ENCODE data around the gene FABP3.

Gene FABP3

DNA sequence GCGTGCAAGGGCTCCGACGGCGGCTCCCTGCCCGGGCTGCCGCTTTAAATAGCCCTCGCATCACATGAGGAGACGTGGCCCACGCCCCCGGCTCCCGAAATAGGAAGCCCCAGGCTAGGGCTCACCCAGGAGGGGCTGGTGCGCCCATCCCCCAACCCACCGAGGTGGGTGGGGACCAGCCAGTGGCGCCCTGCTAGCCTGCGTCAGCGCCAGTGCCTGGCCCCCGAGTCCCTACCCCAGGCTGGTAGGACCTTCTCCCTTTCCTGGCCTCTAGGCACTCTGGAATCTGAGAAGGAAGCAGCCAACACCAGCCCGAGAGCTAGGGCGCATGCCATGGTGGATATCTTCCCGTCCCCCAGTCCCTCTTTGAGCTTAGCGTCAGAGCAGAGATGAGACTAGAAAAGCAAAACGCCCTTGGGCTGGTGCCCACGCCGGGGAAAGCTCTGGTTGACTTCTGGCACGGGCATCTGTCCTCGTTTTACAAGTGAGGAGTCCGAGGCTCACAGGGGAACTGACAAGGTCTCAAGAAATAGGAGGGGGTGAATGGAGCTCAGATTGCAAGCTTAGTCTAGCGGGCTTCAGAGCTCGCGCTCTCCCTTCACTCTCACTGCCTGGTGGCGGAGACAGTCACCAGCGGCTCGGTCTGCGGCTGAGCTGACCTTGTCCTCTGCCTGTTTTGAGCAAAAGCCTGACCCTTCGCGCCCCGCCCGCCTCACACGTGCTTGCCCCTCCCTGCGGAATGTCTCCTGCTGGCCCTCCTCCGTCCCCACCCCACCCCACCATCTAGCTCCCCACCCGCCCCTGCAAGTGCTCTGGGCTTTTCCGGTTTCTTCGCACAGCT, at the start of gene FABP3:
Gene FABP3, minus strand, starts transcription at position 21 of the 841 bp plus-strand sequence. CDS start 62 bp downstream, outside the sequence.
- H3K4me3 ChIP-seq (ENCODE audit: control insufficient read depth, low read depth, low read length): peak within 1 kb of the TSS; percentile 48
- no peak for DNase-seq (ENCODE audit: low read depth)
- no peak for TF ChIP-seq CTCF (IDR thresholded peaks at IDR 0.05; ENCODE audit: control insufficient read depth, insufficient read depth, low read depth, low read length, missing control alignments)

- no peak overlapping the region for H3K4me3 ChIP-seq (ENCODE audit: control insufficient read depth, low read depth, low read length)
- TF ChIP-seq CTCF (IDR thresholded peaks at IDR 0.05; ENCODE audit: control insufficient read depth, insufficient read depth, low read depth, low read length, missing control alignments): peak; percentile 49
- DNase-seq (ENCODE audit: low read depth): no peak
These were observed 48.6 kb upstream of the FABP3 start for GRCh38 chr1:31421371-31422040.

DNA sequence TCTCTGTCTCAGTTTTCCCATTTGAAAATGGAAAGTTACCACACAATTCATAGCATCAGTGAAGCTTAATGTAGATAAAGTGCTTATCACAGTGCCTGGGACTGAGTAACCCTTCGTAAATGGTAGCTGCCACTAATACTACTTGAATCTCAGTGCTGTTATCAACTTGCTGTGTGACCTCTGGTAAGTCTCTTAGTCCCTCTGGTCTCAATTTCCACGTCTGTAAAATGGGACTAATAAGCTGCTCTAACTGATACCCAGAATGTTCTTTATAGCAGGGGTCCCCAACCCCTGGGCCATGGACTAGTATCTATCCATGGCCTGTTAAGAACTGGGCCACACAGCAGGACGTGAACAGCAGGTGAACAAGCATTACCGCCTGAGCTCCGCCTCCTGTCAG, 47.8 kb upstream of the FABP3 start:
- no peak for TF ChIP-seq CTCF (IDR thresholded peaks at IDR 0.05; ENCODE audit: control insufficient read depth, insufficient read depth, low read depth, low read length, missing control alignments)
- H3K4me3 ChIP-seq (ENCODE audit: control insufficient read depth, low read depth, low read length): no peak overlapping the region
- DNase-seq (ENCODE audit: low read depth): no peak

- no peak for DNase-seq (ENCODE audit: low read depth)
- no peak overlapping the region for H3K4me3 ChIP-seq (ENCODE audit: control insufficient read depth, low read depth, low read length)
- no peak for TF ChIP-seq CTCF (IDR thresholded peaks at IDR 0.05; ENCODE audit: control insufficient read depth, insufficient read depth, low read depth, low read length, missing control alignments)
These were observed 45.9 kb upstream of the FABP3 start for GRCh38 chr1:31418626-31419323.

GRCh38 chr1:31417148-31417547, 44.3 kb upstream of the FABP3 start:
- no peak for DNase-seq (ENCODE audit: low read depth)

More at GRCh38 chr1:31417148-31417547, 44.3 kb upstream of the FABP3 start:
- no peak for TF ChIP-seq CTCF (IDR thresholded peaks at IDR 0.05; ENCODE audit: control insufficient read depth, insufficient read depth, low read depth, low read length, missing control alignments)
- H3K4me3 ChIP-seq (ENCODE audit: control insufficient read depth, low read depth, low read length): no peak overlapping the region

All from AG09309 (cell line).